Measurements from ENCODE around the gene ATP1A4.
"Not testable (repeated sequence)": the region's sequence is repeated elsewhere in the genome, so short reads cannot be mapped to it uniquely, and the experiment has no call there.

GRCh38 chr1:160111462-160111861 is 39.9 kb upstream of the ATP1A4 start:
- TF ChIP-seq CTCF, POLR2A, POLR2AphosphoS5 (IDR thresholded peaks at IDR 0.05): not testable (repeated sequence)

Measured in stomach (tissue), 4 donors.